ELR (cell line): ENCODE measurements around the gene CXCR4.
"Not testable (repeated sequence)": the region's sequence is repeated elsewhere in the genome, so short reads cannot be mapped to it uniquely, and the experiment has no call there.

Experiments
- DNase-seq: peaks from one replicate; pipeline ENCODE4 v3.0.0-alpha.2; 2015; ENCODE audit warnings: low read depth

CXCR4 gene

DNA sequence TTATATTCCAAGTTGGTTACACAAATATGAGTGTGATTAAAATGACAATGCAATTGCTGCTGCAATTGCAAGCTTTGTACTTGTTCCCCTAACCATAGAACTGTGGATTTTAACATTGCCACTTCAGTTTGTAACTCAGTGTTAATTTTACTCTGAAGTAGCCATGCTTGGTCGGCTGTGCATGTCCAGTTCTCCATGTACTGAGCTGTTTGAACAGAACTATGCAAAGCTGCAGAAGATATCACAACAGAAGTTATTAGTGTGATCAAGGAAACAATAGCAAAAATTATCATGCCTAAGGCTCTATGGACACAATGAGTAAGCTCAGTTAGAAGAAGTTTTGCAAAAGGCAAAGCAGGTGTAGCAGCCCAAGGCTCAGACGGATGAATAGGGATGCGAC, 45.3 kb downstream of the CXCR4 start:
- DNase-seq: no peak

GRCh38 chr2:136071887-136072286, 46.1 kb downstream of the CXCR4 start:
- not testable (repeated sequence) for DNase-seq

- DNase-seq: no peak
Observed at GRCh38 chr2:136070913-136071312, 47.0 kb downstream of the CXCR4 start.

DNA sequence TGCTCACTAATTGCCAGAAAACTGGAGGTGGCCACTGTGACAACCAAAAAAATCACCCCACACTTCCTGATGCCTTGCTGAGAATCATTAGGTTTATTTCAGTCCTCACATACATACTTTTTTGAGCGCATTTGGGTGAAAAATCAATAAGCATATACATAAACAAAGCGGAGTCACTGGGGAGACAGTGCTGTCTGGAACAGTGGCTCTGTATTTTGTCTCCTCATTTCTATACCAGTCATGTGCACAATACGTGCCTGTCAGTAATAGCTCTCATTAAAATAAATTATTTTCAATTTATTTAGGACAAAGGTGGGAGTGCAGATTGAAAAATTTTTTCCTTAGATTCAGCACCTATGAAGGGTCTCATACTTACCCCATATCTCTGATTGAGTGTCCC, 48.2 kb downstream of the CXCR4 start:
- DNase-seq: no peak

- DNase-seq: no peak
Observed at GRCh38 chr2:136068581-136069227, 49.2 kb downstream of the CXCR4 start.

DNA sequence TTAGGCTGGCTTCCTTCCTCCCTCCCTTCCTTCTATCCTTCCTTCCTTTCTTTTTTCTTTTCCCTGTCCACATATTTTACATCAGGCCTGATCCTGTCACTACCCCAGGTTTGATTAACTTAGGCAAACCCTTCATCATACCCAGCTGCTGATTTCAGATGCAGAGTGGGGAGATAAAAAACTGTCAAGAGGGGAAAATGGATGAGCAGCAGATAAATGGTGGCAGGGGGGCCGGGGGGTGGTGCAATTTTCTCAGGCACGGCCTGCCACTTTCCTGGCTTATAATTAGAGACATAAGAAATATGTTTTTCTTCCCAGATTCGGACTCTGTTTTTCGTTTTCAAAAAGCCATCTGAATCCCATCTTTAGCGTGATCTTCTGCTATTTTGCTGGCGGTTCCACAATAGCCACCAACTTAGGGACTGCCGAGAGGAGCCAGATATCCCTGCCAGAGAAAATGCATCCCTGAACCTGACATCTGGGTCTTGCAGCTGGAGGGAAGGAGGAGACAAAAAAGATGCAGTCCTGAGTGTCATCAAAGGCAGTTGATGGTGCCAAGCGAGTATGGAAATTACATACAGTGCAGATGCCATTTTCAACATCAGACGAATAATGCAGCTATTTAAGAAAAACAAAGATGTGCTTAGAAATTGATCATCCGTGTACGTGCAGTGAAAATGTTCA, 49.9 kb downstream of the CXCR4 start:
- DNase-seq: no peak

- DNase-seq: no peak
Observed at GRCh38 chr2:136067459-136067858, 50.5 kb downstream of the CXCR4 start.

DNA sequence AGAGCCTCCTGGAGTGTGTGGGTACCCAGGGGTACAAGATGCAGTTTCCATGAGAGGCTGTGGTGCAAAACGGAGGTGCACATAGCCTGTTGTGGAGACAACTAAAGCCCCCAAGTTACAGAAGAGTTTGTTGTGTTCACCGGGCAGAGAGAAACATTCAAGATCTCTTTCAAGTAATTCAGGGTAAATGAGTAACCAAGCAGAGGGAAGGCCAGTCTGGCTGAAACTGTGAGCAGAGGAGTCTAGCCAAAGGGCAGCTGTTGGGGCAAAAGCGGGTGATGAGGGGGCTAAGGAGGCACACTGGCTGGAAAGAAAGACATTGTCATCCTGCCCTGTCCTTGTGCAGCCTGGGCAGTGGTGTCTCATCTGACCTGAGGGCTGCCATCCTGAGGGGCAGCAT, 52.0 kb downstream of the CXCR4 start:
- no peak for DNase-seq

DNA sequence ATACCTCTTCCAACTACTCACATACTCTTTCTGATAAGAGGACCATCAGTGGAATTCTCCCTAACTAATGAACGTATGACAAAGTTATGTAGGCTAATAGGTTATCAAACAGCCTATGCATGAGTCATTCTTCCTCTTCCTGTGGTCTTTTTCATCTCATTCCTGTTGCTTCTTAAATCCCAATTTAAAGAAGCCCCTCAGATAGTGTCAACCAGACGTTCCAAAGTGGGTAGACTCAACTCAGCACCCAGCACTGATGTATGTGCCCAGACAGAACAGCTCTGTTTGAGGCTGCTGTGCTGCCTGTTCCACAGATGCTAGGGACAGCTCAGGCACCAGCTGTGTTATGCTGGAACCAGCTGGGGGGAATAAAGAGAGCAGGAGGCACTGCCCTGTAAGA, 52.6 kb downstream of the CXCR4 start:
- DNase-seq: no peak
